ENCODE data around the gene ENGASE. TPM values are rescaled to one million over a fixed set of nuclear protein-coding genes. Genes with fewer than 3 reads are reported as not detected.

ENGASE gene
- total and polyA plus RNA-seq, 2 of the 8 experiments (the other 6 are each of a cell fraction or from before 2014, with no cell fraction given), result 9.3 to 36.1 TPM

GRCh38 chr17:79081571-79082276 is 7.1 kb downstream of the ENGASE start (continued):
- TF ChIP-seq E2F6 (IDR thresholded peaks at IDR 0.05), result no peak
- TF ChIP-seq CREB1 (IDR thresholded peaks at IDR 0.05), result no peak
- no peak for TF ChIP-seq KDM5A (IDR thresholded peaks at IDR 0.05; ENCODE audit: low read length)
- no peak for TF ChIP-seq NANOG (IDR thresholded peaks at IDR 0.05; ENCODE audit: insufficient read depth, low read depth, low read length, poor library complexity, severe bottlenecking)
- TF ChIP-seq JUND (IDR thresholded peaks at IDR 0.05; ENCODE audit: low read length), result no peak
- TF ChIP-seq CHD1 (IDR thresholded peaks at IDR 0.05; ENCODE audit: low read depth, low read length), result no peak
